ENCODE data around the gene TAS2R5.
"Not testable (repeated sequence)": the region's sequence is repeated elsewhere in the genome, so short reads cannot be mapped to it uniquely, and the experiment has no call there.

The TAS2R5 gene

GRCh38 chr7:141822432-141822831, 32.4 kb downstream of the TAS2R5 start:
- H3K4me3 Mint-ChIP-seq, H3K4me1 Mint-ChIP-seq, DNase-seq, H3K27ac Mint-ChIP-seq, CTCF ChIA-PET, H3K27me3 Mint-ChIP-seq, H3K36me3 Mint-ChIP-seq: not testable (repeated sequence)
- H3K9me3 Mint-ChIP-seq, result peaks cover 20% of the 10 kb centered on the region

- Mint-ChIP-seq H3K27me3 (no peaks in the 10 kb centered on the region), H3K4me3 (no peak overlapping the region), H3K4me1 (no peaks in the 10 kb centered on the region), H3K36me3 (no peaks in the 10 kb centered on the region), H3K9me3 (no peaks in the 10 kb centered on the region), H3K27ac (no peak overlapping the region)
- CTCF ChIA-PET, result no interaction called here
- no peak for DNase-seq
These were observed 47.7 kb downstream of the TAS2R5 start for GRCh38 chr7:141837683-141838082.

- Mint-ChIP-seq H3K27ac (no peak overlapping the region), H3K27me3 (no peaks in the 10 kb centered on the region), H3K4me1 (no peaks in the 10 kb centered on the region), H3K9me3 (no peaks in the 10 kb centered on the region), H3K4me3 (no peak overlapping the region), H3K36me3 (no peaks in the 10 kb centered on the region)
- no peak for DNase-seq
- CTCF ChIA-PET, result no interaction called here
These were observed 48.6 kb downstream of the TAS2R5 start for GRCh38 chr7:141838581-141838980.

GRCh38 chr7:141839256-141839655, 49.2 kb downstream of the TAS2R5 start:
- Mint-ChIP-seq H3K9me3 (no peaks in the 10 kb centered on the region), H3K27ac (no peak overlapping the region), H3K27me3 (no peaks in the 10 kb centered on the region), H3K36me3 (no peaks in the 10 kb centered on the region), H3K4me1 (no peaks in the 10 kb centered on the region), H3K4me3 (no peak overlapping the region)
- CTCF ChIA-PET, result no interaction called here
- DNase-seq, result no peak

GRCh38 chr7:141840708-141841107, 50.7 kb downstream of the TAS2R5 start:
- CTCF ChIA-PET, result interaction anchor here (0.7 kb wide), 1 partner anchor 55 kb away, joined by 3 read pairs; no protein-coding TSS in a partner anchor

More at GRCh38 chr7:141840708-141841107, 50.7 kb downstream of the TAS2R5 start:
- Mint-ChIP-seq H3K36me3 (no peaks in the 10 kb centered on the region), H3K4me3 (no peak overlapping the region), H3K9me3 (no peaks in the 10 kb centered on the region), H3K27me3 (no peaks in the 10 kb centered on the region), H3K4me1 (no peaks in the 10 kb centered on the region), H3K27ac (no peak overlapping the region)
- no peak for DNase-seq
